ENCODE data around the gene VSX2.

VSX2 gene

GRCh38 chr14:74302634-74303569 is 63.7 kb downstream of the VSX2 start, which contains the start of gene ABCD4:
ABCD4 (minus strand) TSS chr14:74302934; CDS start chr14:74302912, 22 bp downstream.
- peak; percentile 85 to 94 for DNase-seq

- no peak for DNase-seq
These were observed 69.4 kb downstream of the VSX2 start for GRCh38 chr14:74308695-74309094.

DNA sequence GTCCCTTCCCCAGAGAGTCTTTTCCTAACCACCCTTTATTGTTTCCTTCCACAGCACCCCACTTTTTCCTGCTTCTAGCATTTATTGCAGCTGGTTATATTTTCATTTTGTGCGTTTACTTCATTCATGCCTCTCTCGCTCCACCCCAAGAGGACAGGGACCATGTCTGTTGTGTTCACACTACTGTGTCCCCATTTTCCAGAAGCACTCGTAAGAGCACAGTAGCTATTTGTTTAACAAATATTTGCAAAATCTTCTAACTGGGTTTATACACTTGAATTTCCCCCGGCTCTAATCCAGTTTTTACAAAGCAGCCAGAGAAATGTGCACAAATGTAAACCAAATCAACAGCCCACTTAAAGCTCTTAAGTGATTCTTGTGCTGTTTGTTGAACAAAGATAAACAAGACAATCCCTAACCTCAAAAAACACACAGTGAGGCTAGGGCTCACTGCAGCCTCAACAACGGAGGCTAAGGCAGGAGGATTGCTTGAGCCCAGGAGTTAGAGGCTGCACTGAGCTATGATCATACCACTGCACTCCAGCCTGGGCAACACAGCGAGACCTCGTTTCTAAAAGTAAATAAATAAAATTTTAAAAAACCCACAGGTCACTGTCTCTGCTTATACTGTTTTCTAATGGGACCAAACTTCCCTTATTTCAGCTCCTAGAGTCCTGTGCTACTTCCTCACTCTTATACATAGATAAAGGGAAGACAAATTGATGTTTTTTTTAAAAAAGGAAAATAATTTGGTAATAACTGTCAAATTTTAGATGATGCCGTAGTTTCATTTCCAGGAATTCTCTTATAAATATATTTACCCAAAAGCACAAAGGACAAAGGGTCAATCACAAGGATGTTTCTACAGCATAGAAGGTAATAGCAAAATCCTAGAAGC is 70.1 kb downstream of the VSX2 start:
- no peak for DNase-seq

- no peak for DNase-seq
These were observed 72.9 kb downstream of the VSX2 start for GRCh38 chr14:74312161-74312560.
